ENCODE measurements around the gene SCYGR5. TPM values are rescaled to one million over a fixed set of nuclear protein-coding genes. Genes with fewer than 3 reads are reported as not detected.

The SCYGR5 gene, protein sequence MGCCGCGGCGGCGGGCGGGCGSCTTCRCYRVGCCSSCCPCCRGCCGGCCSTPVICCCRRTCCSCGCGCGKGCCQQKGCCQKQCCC
- total RNA-seq = not detected

DNA sequence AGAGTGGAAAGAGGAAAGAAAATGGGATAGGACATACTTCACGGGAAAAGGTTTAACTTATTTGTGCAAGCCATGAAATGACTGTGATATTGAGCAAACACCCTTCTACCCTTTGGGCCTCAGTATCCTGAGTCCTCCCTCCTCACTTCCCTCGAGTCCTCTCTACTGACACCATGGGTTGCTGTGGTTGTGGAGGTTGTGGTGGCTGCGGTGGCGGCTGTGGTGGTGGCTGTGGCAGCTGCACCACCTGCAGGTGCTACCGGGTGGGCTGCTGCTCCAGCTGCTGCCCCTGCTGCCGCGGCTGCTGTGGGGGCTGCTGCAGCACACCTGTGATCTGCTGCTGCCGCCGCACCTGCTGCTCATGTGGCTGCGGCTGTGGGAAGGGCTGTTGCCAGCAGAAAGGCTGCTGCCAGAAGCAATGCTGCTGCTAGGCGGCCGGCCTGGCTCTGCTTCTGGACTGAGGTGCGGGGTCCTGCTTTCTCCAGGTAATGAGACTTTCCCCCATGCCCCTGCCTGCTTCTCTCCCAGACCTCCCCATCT lies at the start of gene SCYGR5:
SCYGR5 (plus strand) TSS at position 174 of the 540 bp plus-strand sequence; CDS start at position 174, 0 bp downstream.

DNA sequence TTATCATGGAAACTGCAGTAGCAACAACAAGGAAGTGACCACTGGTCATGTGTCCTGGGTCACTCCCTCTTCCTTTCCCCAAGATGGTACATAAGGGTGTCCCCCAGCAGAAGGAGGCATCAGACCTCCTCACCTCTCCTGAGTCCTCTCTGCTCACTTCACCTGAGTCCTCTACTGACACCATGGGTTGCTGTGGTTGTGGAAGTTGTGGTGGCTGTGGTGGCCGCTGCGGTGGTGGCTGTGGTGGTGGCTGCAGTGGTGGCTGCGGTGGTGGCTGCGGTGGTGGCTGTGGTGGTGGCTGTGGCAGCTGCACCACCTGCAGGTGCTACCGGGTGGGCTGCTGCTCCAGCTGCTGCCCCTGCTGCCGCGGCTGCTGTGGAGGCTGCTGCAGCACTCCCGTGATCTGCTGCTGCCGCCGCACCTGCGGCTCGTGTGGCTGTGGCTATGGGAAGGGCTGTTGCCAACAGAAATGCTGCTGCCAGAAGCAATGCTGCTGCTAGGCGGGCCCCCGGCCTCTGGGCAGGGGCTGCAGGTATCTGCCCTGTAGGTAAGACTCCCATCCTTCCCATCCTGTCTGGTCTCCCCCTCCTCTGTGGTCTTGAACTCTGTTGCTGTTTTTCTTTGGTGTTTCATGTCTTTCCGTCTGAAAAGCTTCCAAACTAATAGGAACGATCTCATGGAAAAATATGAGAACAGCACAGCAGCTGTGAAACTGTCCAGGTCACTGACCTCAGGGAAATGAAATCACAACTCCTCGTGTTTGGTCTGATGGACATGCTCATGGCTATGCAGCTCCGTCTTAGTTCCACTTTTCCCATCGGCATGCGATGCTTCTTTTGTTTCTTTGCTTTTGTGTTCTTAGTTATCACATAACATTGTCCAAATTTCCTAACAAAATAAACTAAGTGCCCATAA lies 49.0 kb upstream of the SCYGR5 start, which contains the start of gene SCYGR4:
SCYGR4 (plus strand) TSS at position 183 of the 915 bp plus-strand sequence; CDS start at position 183, 0 bp downstream.

Other genes with a start within 250 kb of the SCYGR5 start
- 79.8 TPM for gene AGFG1, start 194.6 kb upstream of the SCYGR5 start, total RNA-seq
- not detected for gene SCYGR2, start 67.9 kb upstream of the SCYGR5 start, total RNA-seq
- not detected for gene SCYGR3, start 52.0 kb upstream of the SCYGR5 start, total RNA-seq
- gene SCYGR4, start 49.3 kb upstream of the SCYGR5 start, total RNA-seq = not detected
- gene SLC19A3, start 51.2 kb downstream of the SCYGR5 start, total RNA-seq = 15.9 TPM
- gene SCYGR6, start 58.0 kb downstream of the SCYGR5 start, total RNA-seq = not detected
- gene SCYGR7, start 61.5 kb downstream of the SCYGR5 start, total RNA-seq = not detected
- gene SCYGR8, start 79.1 kb downstream of the SCYGR5 start, total RNA-seq = 0.41 TPM
- gene CCL20, start 147.0 kb downstream of the SCYGR5 start, total RNA-seq = 1.3 TPM
- gene DAW1, start 204.8 kb downstream of the SCYGR5 start, total RNA-seq = 0.12 TPM

All from metanephros (tissue), 1 donor.